IMR-90 (cell line): ENCODE data around the gene EXPH5. TPM values are rescaled to one million over a fixed set of nuclear protein-coding genes. Genes with fewer than 3 reads are reported as not detected.

ENCODE experiments used
- ATAC-seq: fragments of 200-7000 bp; cut with Tn5 transposase; 2 replicates; pipeline ENCODE4 v1.9.1; 2020; ENCODE audit warnings: low read depth, mild to moderate bottlenecking, moderate library complexity
- BruUV-seq: library from RNA; stranded (reverse); fragments of 400-500 nt; replicated peaks from 2 replicates; lab custom pipeline; 2021; lab: Mats Ljungman, UMichigan
- CTCF ChIA-PET: fragments of 300-600 bp; formaldehyde crosslinking; extraction: SDS; loops from one replicate; lab custom pipeline; 2021; ENCODE audit warnings: antibody characterized with exemption; lab: Yijun Ruan, JAX
- POLR2A ChIA-PET: fragments of 300-600 bp; sonication (Branson Sonifier 250); formaldehyde crosslinking; loops from one replicate; lab custom pipeline; 2022; ENCODE audit warnings: antibody characterized with exemption; ENCODE audit not compliant: unreplicated experiment; lab: Charles Lee
- DNase-seq: peaks from one replicate; pipeline ENCODE4 v3.0.0; 2013
- H2AFZ ChIP-seq: replicated peaks from 2 replicates; pipeline ENCODE3; 2013; ENCODE audit warnings: low read length, mild to moderate bottlenecking; ENCODE audit not compliant: poor library complexity
- H2AK5ac ChIP-seq: 2 replicates; pipeline ENCODE4 v1.6.1; 2013; ENCODE audit warnings: low read depth, low read length, inconsistent platforms
- H2AK9ac ChIP-seq: replicated peaks from 2 replicates; pipeline ENCODE3; 2013; ENCODE audit warnings: mild to moderate bottlenecking, low read depth, low read length, moderate library complexity; ENCODE audit not compliant: poor library complexity
- H2BK120ac ChIP-seq: 2 replicates; pipeline ENCODE4 v1.6.1; 2013; ENCODE audit warnings: low read depth, low read length, inconsistent platforms
- H2BK15ac ChIP-seq: 3 replicates; pipeline ENCODE4 v1.6.1; 2013; ENCODE audit warnings: low read depth, low read length, inconsistent platforms
- H2BK20ac ChIP-seq: 2 replicates; pipeline ENCODE4 v1.6.1; 2013; ENCODE audit warnings: low read depth, mild to moderate bottlenecking, inconsistent platforms, low read length, moderate library complexity
- H2BK5ac ChIP-seq: 2 replicates; pipeline ENCODE4 v1.6.1; 2013; ENCODE audit warnings: mild to moderate bottlenecking, low read depth, low read length, inconsistent platforms; ENCODE audit not compliant: poor library complexity, severe bottlenecking
- H3K14ac ChIP-seq: replicated peaks from 2 replicates; pipeline ENCODE4 v1.6.1; 2013; ENCODE audit warnings: low read depth, low read length, inconsistent platforms
- H3K18ac ChIP-seq: 2 replicates; pipeline ENCODE4 v1.6.1; 2013; ENCODE audit warnings: low read depth, low read length, control low read depth
- H3K23ac ChIP-seq: 2 replicates; pipeline ENCODE4 v1.6.1; 2013; ENCODE audit warnings: low read depth, low read length, inconsistent platforms
- H3K27ac ChIP-seq: 2 replicates; pipeline ENCODE4 v1.5.1; 2013; ENCODE audit warnings: mild to moderate bottlenecking, control low read depth, low read length; ENCODE audit not compliant: insufficient read depth
- H3K27me3 ChIP-seq: 2 replicates; pipeline ENCODE4 v1.6.1; 2013; ENCODE audit warnings: low read length; ENCODE audit not compliant: control insufficient read depth, insufficient read depth
- H3K36me3 ChIP-seq: 2 replicates; pipeline ENCODE4 v1.6.1; 2013; ENCODE audit warnings: low read length, mixed read lengths; ENCODE audit not compliant: control insufficient read depth, insufficient read depth
- H3K4ac ChIP-seq: 2 replicates; pipeline ENCODE4 v1.6.1; 2013; ENCODE audit warnings: low read depth, low read length, inconsistent platforms
- H3K4me1 ChIP-seq: 2 replicates; pipeline ENCODE4 v1.6.1; 2013; ENCODE audit warnings: low read length, mixed read lengths; ENCODE audit not compliant: control insufficient read depth, insufficient read depth
- H3K4me2 ChIP-seq: 2 replicates; pipeline ENCODE4 v1.6.1; 2013; ENCODE audit warnings: low read depth, mild to moderate bottlenecking, control low read depth, low read length, moderate library complexity
- H3K4me3 ChIP-seq: 2 replicates; pipeline ENCODE4 v1.5.1; 2013; ENCODE audit warnings: low read depth, mild to moderate bottlenecking, control low read depth, low read length, moderate library complexity; ENCODE audit not compliant: insufficient read depth
- H3K56ac ChIP-seq: 2 replicates; pipeline ENCODE4 v1.6.1; 2013; ENCODE audit warnings: low read length, inconsistent platforms; ENCODE audit not compliant: insufficient read depth; ENCODE audit errors: extremely low read depth
- H3K79me1 ChIP-seq, 2 experiments: 2 replicates each; pipeline ENCODE4 v1.6.1; 2013; ENCODE audit warnings: low read length in 2 of 2, inconsistent platforms in 1 of 2, low read depth in 1 of 2
- H3K9ac ChIP-seq: 2 replicates; pipeline ENCODE4 v1.6.1; 2013; ENCODE audit warnings: low read depth, low read length, control low read depth
- H3K9me1 ChIP-seq: 2 replicates; pipeline ENCODE4 v1.6.1; 2013; ENCODE audit warnings: low read length, inconsistent platforms; ENCODE audit not compliant: insufficient read depth
- H3K9me3 ChIP-seq: 2 replicates; pipeline ENCODE4 v1.6.1; 2013; ENCODE audit warnings: low read length; ENCODE audit not compliant: control insufficient read depth, insufficient read depth
- H4K20me1 ChIP-seq: 2 replicates; pipeline ENCODE4 v1.6.1; 2013; ENCODE audit warnings: low read length, inconsistent platforms; ENCODE audit not compliant: insufficient read depth
- H4K5ac ChIP-seq: 2 replicates; pipeline ENCODE4 v1.6.1; 2013; ENCODE audit warnings: mild to moderate bottlenecking, low read depth, low read length, control low read depth
- H4K8ac ChIP-seq, 2 experiments: 2 replicates each; pipeline ENCODE4 v1.6.1; 2013; ENCODE audit warnings: low read depth in 2 of 2, low read length in 2 of 2, control low read depth in 1 of 2, inconsistent platforms in 1 of 2
- H4K91ac ChIP-seq: 2 replicates; pipeline ENCODE4 v1.6.1; 2013; ENCODE audit warnings: low read depth, low read length, inconsistent platforms; ENCODE audit not compliant: insufficient read depth
- BHLHE40 ChIP-seq: fragments of 150-350 bp; IDR thresholded peaks from 2 replicates; pipeline ENCODE4 v1.6.1; 2016; ENCODE audit warnings: mild to moderate bottlenecking, low read depth, low read length
- CEBPB ChIP-seq: IDR thresholded peaks from 2 replicates; pipeline ENCODE4 v1.6.1; 2012; ENCODE audit warnings: low read depth, low read length, improper control_type of control experiment
- MAZ ChIP-seq: IDR thresholded peaks from 2 replicates; pipeline ENCODE4 v1.6.1; 2012; ENCODE audit warnings: low read depth, mild to moderate bottlenecking, low read length, improper control_type of control experiment, moderate library complexity, borderline replicate concordance
- MXI1 ChIP-seq: IDR thresholded peaks from 2 replicates; pipeline ENCODE4 v1.6.1; 2012; ENCODE audit warnings: low read depth, mild to moderate bottlenecking, low read length, moderate library complexity, borderline replicate concordance
- WGBS, 2 experiments: methylation state at CpG; one replicate each; pipeline versions ENCODE4 v1.1.5 to v1.1.7; 2013; ENCODE audit warnings: missing lambda C conversion rate in 2 of 2; ENCODE audit not compliant: insufficient read length in 1 of 2; ENCODE audit errors: extremely low coverage in 2 of 2; 5-methylcytosine and 5-hydroxymethylcytosine counted together
- dilution Hi-C: fragments of 300-500 bp; cut with HindIII; formaldehyde crosslinking; loops from one replicate; pipeline ENCODE4 v1.14.3; 2018; ENCODE audit warnings: low sequenced_read_pairs; ENCODE audit not compliant: unreplicated experiment
- in situ Hi-C: fragments of 300-500 bp; cut with MboI; formaldehyde crosslinking; loops from 3 replicates; pipeline ENCODE4 v1.14.3; 2019; ENCODE audit warnings: low sequenced_read_pairs, inconsistent platforms, mixed read lengths
- intact Hi-C: fragments of 100-400 bp; cut with micrococcal nuclease; formaldehyde crosslinking; loops from 2 replicates; pipeline ENCODE4 v1.10.0; 2022
- polyA plus RNA-seq, 3 experiments: library from polyadenylated mRNA; depleted of rRNA; stranded (reverse); fragments of >200 nt; gene quantifications; 2 replicates each; pipeline ENCODE4 v1.2.3, GENCODE V29; 2012; ENCODE audit warnings: low replicate concordance in 1 of 3
- total RNA-seq: library from RNA; depleted of rRNA; stranded (reverse); fragments of >200 nt; gene quantifications from 2 replicates; pipeline ENCODE4 v1.2.3, GENCODE V29; 2012
- TF ChIP-seq, protein P1 (sequence below): fragments of 150-350 bp; IDR thresholded peaks from 2 replicates; pipeline ENCODE4 v1.6.1; 2016; ENCODE audit warnings: low read depth, mild to moderate bottlenecking, low read length, moderate library complexity, borderline replicate concordance

Gene EXPH5
- total and polyA plus RNA-seq, 2 of the 4 experiments (the other 2 are of a cell fraction), result 0.05 to 0.72 TPM

DNA sequence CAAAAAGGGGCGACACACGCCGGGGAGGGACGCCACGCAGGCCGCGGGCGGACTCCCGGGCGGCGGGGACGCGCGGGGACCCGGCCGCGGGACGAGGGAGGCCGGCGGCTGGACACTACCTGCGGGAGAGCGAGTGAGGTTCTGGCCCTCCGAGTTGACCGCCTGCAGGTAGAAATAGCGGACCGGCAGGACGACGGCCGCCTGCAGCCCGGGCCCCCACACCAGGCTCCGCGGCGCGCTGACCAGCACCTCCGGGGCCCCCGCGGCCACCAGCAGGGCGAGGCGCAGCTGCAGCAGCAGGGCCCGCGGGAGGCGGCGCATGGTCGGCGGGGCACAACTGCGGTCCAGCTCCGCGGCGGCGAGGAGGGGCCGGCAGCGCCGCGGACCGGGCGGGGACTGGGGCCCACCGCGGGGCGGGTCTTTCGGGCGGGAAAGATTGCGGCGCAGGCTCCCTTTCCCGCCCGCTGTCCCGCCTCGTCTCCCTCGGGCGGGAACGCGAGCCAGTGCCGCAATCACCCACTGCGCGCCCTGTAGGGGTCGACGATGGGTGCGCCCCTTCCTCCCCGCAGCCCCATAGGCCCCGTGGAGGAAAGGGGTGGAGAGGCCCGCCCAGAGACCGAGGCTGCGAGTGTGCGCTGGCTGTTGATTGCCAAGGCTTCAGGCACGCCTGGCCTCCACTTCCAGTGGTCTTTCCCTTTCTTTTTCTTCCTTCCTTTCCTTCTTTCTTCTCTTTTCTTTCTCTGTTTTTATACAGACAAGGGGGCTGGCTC is 95.3 kb downstream of the EXPH5 start, which contains the start of gene POGLUT3:
Gene POGLUT3, minus strand, starts transcription at position 339 of the 770 bp plus-strand sequence. Its CDS starts 18 bp downstream, at position 321.
- Histone ChIP-seq H2AK5ac (peak within 1 kb of the TSS; percentile 73), H3K4me3 (peak within 1 kb of the TSS; percentile 54), H2BK120ac (peak within 1 kb of the TSS; percentile 84), H3K9ac (peak within 1 kb of the TSS; percentile 91), H2BK20ac (peak within 1 kb of the TSS; percentile 42), H3K4me1 (peaks cover 3% of the 10 kb centered on the region), H4K8ac (peak within 1 kb of the TSS; percentile 88 to 93), H2BK15ac (peak within 1 kb of the TSS; percentile 62; the same call in 2 of the 3 replicates), H3K56ac (peak within 1 kb of the TSS; percentile 92), H4K91ac (peak within 1 kb of the TSS; percentile 87), H3K27me3 (no peaks in the 10 kb centered on the region), H3K4ac (peak within 1 kb of the TSS; percentile 92), H2AFZ (peak within 1 kb of the TSS; percentile 98), H3K9me1 (peaks cover 8% of the 10 kb centered on the region; the same call in 1 of the 2 replicates), H3K14ac (peak within 1 kb of the TSS; percentile 84), H3K4me2 (peak within 1 kb of the TSS; percentile 85), H2BK5ac (peak within 1 kb of the TSS; percentile 92), H3K18ac (peak within 1 kb of the TSS; percentile 89), H3K36me3 (no peaks in the 10 kb centered on the region; the same call in 1 of the 2 replicates), H3K79me1 (peaks cover 20 to 37% of the 10 kb centered on the region in 2 experiments), H3K27ac (peak within 1 kb of the TSS; percentile 89), H4K20me1 (no peaks in the 10 kb centered on the region), H3K23ac (peak within 1 kb of the TSS; percentile 68), H4K5ac (peak within 1 kb of the TSS; percentile 88), H3K9me3 (no peaks in the 10 kb centered on the region), H2AK9ac (peak within 1 kb of the TSS; percentile 92)
- DNase-seq, result peak; percentile 49
- 0 out of 2 replicates have a peak, but pooled peaks have one; percentile 3 for TF ChIP-seq MXI1
- no peak for TF ChIP-seq BHLHE40
- TF ChIP-seq, protein P1, sequence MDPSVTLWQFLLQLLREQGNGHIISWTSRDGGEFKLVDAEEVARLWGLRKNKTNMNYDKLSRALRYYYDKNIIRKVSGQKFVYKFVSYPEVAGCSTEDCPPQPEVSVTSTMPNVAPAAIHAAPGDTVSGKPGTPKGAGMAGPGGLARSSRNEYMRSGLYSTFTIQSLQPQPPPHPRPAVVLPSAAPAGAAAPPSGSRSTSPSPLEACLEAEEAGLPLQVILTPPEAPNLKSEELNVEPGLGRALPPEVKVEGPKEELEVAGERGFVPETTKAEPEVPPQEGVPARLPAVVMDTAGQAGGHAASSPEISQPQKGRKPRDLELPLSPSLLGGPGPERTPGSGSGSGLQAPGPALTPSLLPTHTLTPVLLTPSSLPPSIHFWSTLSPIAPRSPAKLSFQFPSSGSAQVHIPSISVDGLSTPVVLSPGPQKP, result no peak
- peak; percentile 27; the same call in 1 of the 2 replicates for TF ChIP-seq MAZ
- TF ChIP-seq CEBPB, result no peak
- ChIA-PET CTCF (interaction anchor here (0.9 kb wide), 1 partner anchor 8 kb away, joined by 3 read pairs; no protein-coding TSS in a partner anchor), POLR2A (interaction anchor here (0.6 kb wide), 1 partner anchor 62 kb away, joined by 8 read pairs; no protein-coding TSS in a partner anchor)
- 1% methylated on average over 43 of the region's 84 CpGs; no CpG with 5 or more reads in 1 of the 2 experiments for WGBS, 2 experiments
- intact Hi-C loops (no loop called here), dilution Hi-C loops (no loop called here), in situ Hi-C loops (no loop called here)
- BruUV-seq, result no TSS peak
- peak; percentile 77 for ATAC-seq
